Measurements from ENCODE around the gene TBC1D4. TPM values are rescaled to one million over a fixed set of nuclear protein-coding genes. Genes with fewer than 3 reads are reported as not detected.
A peak's percentile ranks its signal among the peaks of the same experiment; 100 is the strongest.

Gene TBC1D4
- total RNA-seq, 1 experiment from 2014 or later: 177 TPM

- Histone ChIP-seq H3K4me3 (ENCODE audit: low read depth, low read length) (no peak overlapping the region), H3K36me3 (ENCODE audit: control insufficient read depth, insufficient read depth, low read length) (peaks cover 3% of the 10 kb centered on the region; the same call in 1 of the 2 replicates), H3K27me3 (replicated peaks; ENCODE audit: control insufficient read depth, insufficient read depth, low read length) (no peaks in the 10 kb centered on the region), H3K9me3 (no peaks in the 10 kb centered on the region), H3K4me1 (peaks cover 26% of the 10 kb centered on the region)
- DNase-seq: no peak
- H3K36me3 Mint-ChIP-seq (ENCODE audit: insufficient read depth, unreplicated experiment): peaks cover 85% of the 10 kb centered on the region
- peak overlapping the region; percentile 79 for H3K27ac Mint-ChIP-seq (ENCODE audit: unreplicated experiment)
- H3K4me1 Mint-ChIP-seq (ENCODE audit: low read depth, unreplicated experiment): peaks cover 34% of the 10 kb centered on the region
- ChIA-PET POLR2A (no interaction called here), CTCF (interaction anchor here (0.6 to 1.6 kb wide), 3 partner anchors 8 to 82 kb away, joined by 3 to 7 read pairs (median 5); no protein-coding TSS in a partner anchor)
- H3K9me3 Mint-ChIP-seq (ENCODE audit: unreplicated experiment): peaks cover 11% of the 10 kb centered on the region
- TSS peak; percentile 38 for BruUV-seq (replicated peaks)
- TF ChIP-seq CTCF (IDR thresholded peaks at IDR 0.05; ENCODE audit: insufficient read depth in 1 of 2, low read depth in 1 of 2, low read length in 1 of 2, severe bottlenecking in 1 of 2, unreplicated experiment in 1 of 2): no peak
- H3K4me3 Mint-ChIP-seq (ENCODE audit: unreplicated experiment): peak overlapping the region; percentile 41
- intact Hi-C loops (cut with micrococcal nuclease; ENCODE audit: unreplicated experiment): loop anchor here (2.0 kb wide), 1 partner anchor 37 kb away; no protein-coding TSS in a partner anchor
- no peaks in the 10 kb centered on the region for H3K27me3 Mint-ChIP-seq (ENCODE audit: insufficient read depth, unreplicated experiment)
Observed at GRCh38 chr13:75339635-75340374, 142.2 kb downstream of the TBC1D4 start.

- H3K4me1 Mint-ChIP-seq (ENCODE audit: low read depth, unreplicated experiment): peaks cover 37% of the 10 kb centered on the region
- intact Hi-C loops (cut with micrococcal nuclease; ENCODE audit: unreplicated experiment): no loop called here
- CTCF ChIA-PET: no interaction called here
- no peak overlapping the region for H3K4me3 Mint-ChIP-seq (ENCODE audit: unreplicated experiment)
- DNase-seq: no peak
- H3K36me3 ChIP-seq (ENCODE audit: control insufficient read depth, insufficient read depth, low read length): peaks cover 4% of the 10 kb centered on the region
- POLR2A ChIA-PET: no interaction called here
- no peaks in the 10 kb centered on the region for H3K9me3 ChIP-seq
- BruUV-seq (replicated peaks): no TSS peak
- peaks cover 34% of the 10 kb centered on the region for H3K4me1 ChIP-seq
- no peaks in the 10 kb centered on the region for H3K27me3 Mint-ChIP-seq (ENCODE audit: insufficient read depth, unreplicated experiment)
- no peak overlapping the region for H3K4me3 ChIP-seq (ENCODE audit: low read depth, low read length)
- H3K27ac Mint-ChIP-seq (ENCODE audit: unreplicated experiment): peak overlapping the region; percentile 8
- peaks cover 10% of the 10 kb centered on the region for H3K9me3 Mint-ChIP-seq (ENCODE audit: unreplicated experiment)
- H3K27me3 ChIP-seq (replicated peaks; ENCODE audit: control insufficient read depth, insufficient read depth, low read length): no peaks in the 10 kb centered on the region
- TF ChIP-seq CTCF (IDR thresholded peaks at IDR 0.05; ENCODE audit: insufficient read depth in 1 of 2, low read depth in 1 of 2, low read length in 1 of 2, severe bottlenecking in 1 of 2, unreplicated experiment in 1 of 2): no peak
- peaks cover 80% of the 10 kb centered on the region for H3K36me3 Mint-ChIP-seq (ENCODE audit: insufficient read depth, unreplicated experiment)
Observed at GRCh38 chr13:75334634-75335447, 147.1 kb downstream of the TBC1D4 start.

- Histone ChIP-seq H3K27me3 (replicated peaks; ENCODE audit: control insufficient read depth, insufficient read depth, low read length) (no peaks in the 10 kb centered on the region), H3K9me3 (no peaks in the 10 kb centered on the region), H3K4me1 (peaks cover 45% of the 10 kb centered on the region), H3K4me3 (ENCODE audit: low read depth, low read length) (no peak overlapping the region), H3K36me3 (ENCODE audit: control insufficient read depth, insufficient read depth, low read length) (peaks cover 4% of the 10 kb centered on the region)
- intact Hi-C loops (cut with micrococcal nuclease; ENCODE audit: unreplicated experiment): no loop called here
- H3K27me3 Mint-ChIP-seq (ENCODE audit: insufficient read depth, unreplicated experiment): no peaks in the 10 kb centered on the region
- CTCF ChIA-PET: no interaction called here
- no peaks in the 10 kb centered on the region for H3K9me3 Mint-ChIP-seq (ENCODE audit: unreplicated experiment)
- H3K4me3 Mint-ChIP-seq (ENCODE audit: unreplicated experiment): no peak overlapping the region
- no peak for DNase-seq
- peaks cover 39% of the 10 kb centered on the region for H3K4me1 Mint-ChIP-seq (ENCODE audit: low read depth, unreplicated experiment)
- H3K36me3 Mint-ChIP-seq (ENCODE audit: insufficient read depth, unreplicated experiment): peaks cover 80% of the 10 kb centered on the region
- no peak for TF ChIP-seq CTCF (IDR thresholded peaks at IDR 0.05; ENCODE audit: insufficient read depth in 1 of 2, low read depth in 1 of 2, low read length in 1 of 2, severe bottlenecking in 1 of 2, unreplicated experiment in 1 of 2)
- no TSS peak for BruUV-seq (replicated peaks)
- POLR2A ChIA-PET: interaction anchor here (0.7 kb wide), 1 partner anchor 42 kb away, joined by 3 read pairs; no protein-coding TSS in a partner anchor
- no peak overlapping the region for H3K27ac Mint-ChIP-seq (ENCODE audit: unreplicated experiment)
Observed at GRCh38 chr13:75333103-75333502, 148.9 kb downstream of the TBC1D4 start.
